22Rv1 (cell line): Measurements from ENCODE around the gene DNAJC13.
"Not testable (repeated sequence)": the region's sequence is repeated elsewhere in the genome, so short reads cannot be mapped to it uniquely, and the experiment has no call there.

ENCODE experiments used
- CTCF ChIP-seq: fragments of 450-650 bp; IDR thresholded peaks from 2 replicates; pipeline ENCODE4 v1.5.1; 2017; ENCODE audit warnings: mild to moderate bottlenecking
- ZFX ChIP-seq: fragments of 450-650 bp; IDR thresholded peaks from 2 replicates; pipeline ENCODE4 v1.6.1; 2017; ENCODE audit warnings: antibody characterized with exemption, borderline replicate concordance

GRCh38 chr3:132376945-132377354, 40.4 kb upstream of the DNAJC13 start:
- TF ChIP-seq CTCF, ZFX: not testable (repeated sequence)
